ENCODE results near the gene FGD4.

Gene FGD4

GRCh38 chr12:32659908-32660440, 260.6 kb downstream of the FGD4 start:
- TF ChIP-seq ARNT (IDR thresholded peaks at IDR 0.05) (no peak), TARDBP (IDR thresholded peaks at IDR 0.05) (no peak), ELF4 (IDR thresholded peaks at IDR 0.05) (no peak), FOXM1 (IDR thresholded peaks at IDR 0.05; ENCODE audit: borderline replicate concordance) (no peak), CTBP1 (IDR thresholded peaks at IDR 0.05; ENCODE audit: borderline replicate concordance) (no peak), SUZ12 (IDR thresholded peaks at IDR 0.05) (no peak), FOXK2 (IDR thresholded peaks at IDR 0.05) (no peak), PKNOX1 (IDR thresholded peaks at IDR 0.05) (no peak), FOXA1 (IDR thresholded peaks at IDR 0.05) (no peak), LEF1 (IDR thresholded peaks at IDR 0.05; ENCODE audit: borderline replicate concordance) (no peak), ZNF384 (IDR thresholded peaks at IDR 0.05) (no peak), NFRKB (IDR thresholded peaks at IDR 0.05) (no peak), L3MBTL2 (conservative IDR thresholded peaks at IDR 0.05) (no peak), HDGF (IDR thresholded peaks at IDR 0.05; ENCODE audit: borderline replicate concordance) (no peak), SP1 (IDR thresholded peaks at IDR 0.05) (no peak)
- no peak for DNase-seq (ENCODE audit: extremely low spot score)
- ChIA-PET CTCF (no interaction called here), POLR2A (no interaction called here)

- ChIA-PET CTCF (no interaction called here), POLR2A (no interaction called here)
- TF ChIP-seq ZNF384 (IDR thresholded peaks at IDR 0.05) (no peak), ELF4 (IDR thresholded peaks at IDR 0.05) (no peak), HDGF (IDR thresholded peaks at IDR 0.05; ENCODE audit: borderline replicate concordance) (no peak), SUZ12 (IDR thresholded peaks at IDR 0.05) (no peak), PKNOX1 (IDR thresholded peaks at IDR 0.05) (no peak), NFRKB (IDR thresholded peaks at IDR 0.05) (no peak), FOXM1 (IDR thresholded peaks at IDR 0.05; ENCODE audit: borderline replicate concordance) (no peak), LEF1 (IDR thresholded peaks at IDR 0.05; ENCODE audit: borderline replicate concordance) (no peak), CTBP1 (IDR thresholded peaks at IDR 0.05; ENCODE audit: borderline replicate concordance) (no peak), TARDBP (IDR thresholded peaks at IDR 0.05) (no peak), FOXA1 (IDR thresholded peaks at IDR 0.05) (no peak), BHLHE40 (IDR thresholded peaks at IDR 0.05; ENCODE audit: borderline replicate concordance) (no peak), FOXK2 (IDR thresholded peaks at IDR 0.05) (no peak), L3MBTL2 (conservative IDR thresholded peaks at IDR 0.05) (no peak), SP1 (IDR thresholded peaks at IDR 0.05) (no peak), ARNT (IDR thresholded peaks at IDR 0.05) (no peak)
- no peak for DNase-seq (ENCODE audit: extremely low spot score)
Measured at GRCh38 chr12:32661706-32662105, 262.3 kb downstream of the FGD4 start.

DNA sequence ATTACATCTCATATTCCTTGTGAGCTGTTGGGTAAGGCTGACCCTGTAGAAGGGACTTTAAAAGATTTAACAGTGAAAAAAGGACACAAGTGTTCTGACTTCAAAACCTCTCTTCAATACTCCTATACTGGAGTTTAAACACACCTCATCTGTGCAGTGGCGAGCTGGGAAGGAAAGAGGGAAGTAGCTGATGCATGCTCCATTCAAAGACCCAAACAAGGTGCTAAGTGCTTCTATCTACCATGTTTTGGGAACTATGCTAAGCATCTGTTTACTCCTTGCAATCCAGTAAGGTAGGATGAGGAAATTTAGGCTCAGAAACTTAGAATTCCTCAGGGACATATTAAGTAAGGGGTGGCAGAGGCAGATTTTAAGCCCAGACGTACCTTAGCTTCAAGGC, 263.3 kb downstream of the FGD4 start:
- CTCF ChIA-PET = interaction anchor here (0.8 kb wide), 1 partner anchor 9 kb away, joined by 3 read pairs; no protein-coding TSS in a partner anchor
- DNase-seq (ENCODE audit: extremely low spot score) = no peak
- POLR2A ChIA-PET = no interaction called here
- TF ChIP-seq ARNT (IDR thresholded peaks at IDR 0.05) = no peak
- TF ChIP-seq SP1 (IDR thresholded peaks at IDR 0.05) = no peak
- TF ChIP-seq SUZ12 (IDR thresholded peaks at IDR 0.05) = no peak
- no peak for TF ChIP-seq ELF4 (IDR thresholded peaks at IDR 0.05)
- TF ChIP-seq FOXA1 (IDR thresholded peaks at IDR 0.05) = no peak
- TF ChIP-seq PKNOX1 (IDR thresholded peaks at IDR 0.05) = no peak
- TF ChIP-seq TARDBP (IDR thresholded peaks at IDR 0.05) = no peak
- no peak for TF ChIP-seq FOXM1 (IDR thresholded peaks at IDR 0.05; ENCODE audit: borderline replicate concordance)
- no peak for TF ChIP-seq HDGF (IDR thresholded peaks at IDR 0.05; ENCODE audit: borderline replicate concordance)
- TF ChIP-seq CTBP1 (IDR thresholded peaks at IDR 0.05; ENCODE audit: borderline replicate concordance) = no peak
- TF ChIP-seq LEF1 (IDR thresholded peaks at IDR 0.05; ENCODE audit: borderline replicate concordance) = no peak
- TF ChIP-seq FOXK2 (IDR thresholded peaks at IDR 0.05) = no peak
- no peak for TF ChIP-seq ZNF384 (IDR thresholded peaks at IDR 0.05)
- TF ChIP-seq BHLHE40 (IDR thresholded peaks at IDR 0.05; ENCODE audit: borderline replicate concordance) = no peak
- no peak for TF ChIP-seq L3MBTL2 (conservative IDR thresholded peaks at IDR 0.05)
- no peak for TF ChIP-seq NFRKB (IDR thresholded peaks at IDR 0.05)

- DNase-seq (ENCODE audit: extremely low spot score) = no peak
- ChIA-PET CTCF (no interaction called here), POLR2A (no interaction called here)
- no peak for TF ChIP-seq HDGF (IDR thresholded peaks at IDR 0.05; ENCODE audit: borderline replicate concordance)
- TF ChIP-seq CTBP1 (IDR thresholded peaks at IDR 0.05; ENCODE audit: borderline replicate concordance) = no peak
- TF ChIP-seq PKNOX1 (IDR thresholded peaks at IDR 0.05) = no peak
- no peak for TF ChIP-seq ELF4 (IDR thresholded peaks at IDR 0.05)
- no peak for TF ChIP-seq L3MBTL2 (conservative IDR thresholded peaks at IDR 0.05)
- TF ChIP-seq TARDBP (IDR thresholded peaks at IDR 0.05) = no peak
- no peak for TF ChIP-seq FOXK2 (IDR thresholded peaks at IDR 0.05)
- TF ChIP-seq FOXM1 (IDR thresholded peaks at IDR 0.05; ENCODE audit: borderline replicate concordance) = no peak
Measured at GRCh38 chr12:32666018-32666417, 266.7 kb downstream of the FGD4 start.

- CTCF ChIA-PET = no interaction called here
- TF ChIP-seq ARNT (IDR thresholded peaks at IDR 0.05) (no peak), SP1 (IDR thresholded peaks at IDR 0.05) (no peak), FOXA1 (IDR thresholded peaks at IDR 0.05) (no peak), ZNF384 (IDR thresholded peaks at IDR 0.05) (no peak), SUZ12 (IDR thresholded peaks at IDR 0.05) (no peak), TARDBP (IDR thresholded peaks at IDR 0.05) (no peak), PKNOX1 (IDR thresholded peaks at IDR 0.05) (no peak), L3MBTL2 (conservative IDR thresholded peaks at IDR 0.05) (no peak), LEF1 (IDR thresholded peaks at IDR 0.05; ENCODE audit: borderline replicate concordance) (no peak), ELF4 (IDR thresholded peaks at IDR 0.05) (no peak), BHLHE40 (IDR thresholded peaks at IDR 0.05; ENCODE audit: borderline replicate concordance) (no peak), CTBP1 (IDR thresholded peaks at IDR 0.05; ENCODE audit: borderline replicate concordance) (no peak), FOXM1 (IDR thresholded peaks at IDR 0.05; ENCODE audit: borderline replicate concordance) (no peak), NFRKB (IDR thresholded peaks at IDR 0.05) (no peak), FOXK2 (IDR thresholded peaks at IDR 0.05) (no peak), HDGF (IDR thresholded peaks at IDR 0.05; ENCODE audit: borderline replicate concordance) (no peak)
- POLR2A ChIA-PET = no interaction called here
- no peak for DNase-seq (ENCODE audit: extremely low spot score)
Measured at GRCh38 chr12:32669584-32669983, 270.2 kb downstream of the FGD4 start.

All from HEK293T (cell line).